Neural cell (in vitro differentiated cells): Measurements from ENCODE around the gene LPAR1. TPM values are rescaled to one million over a fixed set of nuclear protein-coding genes. Genes with fewer than 3 reads are reported as not detected.

ENCODE experiments used
- H2AFZ ChIP-seq: fragments of 200-600, 300-800 bp; sonication (generic), shearing (Covaris generic); 2 replicates; pipeline ENCODE4 v1.6.0; 2014; ENCODE audit warnings: low read depth, mild to moderate bottlenecking, antibody characterized with exemption, low read length, moderate library complexity
- H3F3A ChIP-seq: fragments of 200-600 bp; shearing (Covaris generic); 2 replicates; pipeline ENCODE4 v1.6.1; 2016; ENCODE audit warnings: mild to moderate bottlenecking, moderate library complexity, mixed read lengths, antibody characterized with exemption, low read length; ENCODE audit not compliant: insufficient read depth, poor library complexity, severe bottlenecking
- H3K27ac ChIP-seq: fragments of 200-600, 300-800 bp; sonication (generic), shearing (Covaris generic); 2 replicates; pipeline ENCODE4 v1.5.1; 2014; ENCODE audit warnings: mild to moderate bottlenecking, low read length, moderate library complexity
- H3K27me3 ChIP-seq: fragments of 300-800, 200-600 bp; sonication (generic), shearing (Covaris generic); 2 replicates; pipeline ENCODE4 v1.6.0; 2014; ENCODE audit warnings: mild to moderate bottlenecking, low read depth, low read length, moderate library complexity; ENCODE audit not compliant: insufficient read depth
- H3K36me3 ChIP-seq: fragments of 300-800, 200-600 bp; sonication (generic), shearing (Covaris generic); 2 replicates; pipeline ENCODE4 v1.5.1; 2014; ENCODE audit warnings: mild to moderate bottlenecking, antibody characterized with exemption, low read length, moderate library complexity; ENCODE audit not compliant: insufficient read depth
- H3K4me2 ChIP-seq: fragments of 300-800, 200-600 bp; sonication (generic), shearing (Covaris generic); 2 replicates; pipeline ENCODE4 v1.6.0; 2014; ENCODE audit warnings: mild to moderate bottlenecking, low read length
- H3K4me3 ChIP-seq: fragments of 300-800, 200-600 bp; sonication (generic), shearing (Covaris generic); 2 replicates; pipeline ENCODE4 v1.5.1; 2014; ENCODE audit warnings: mild to moderate bottlenecking, low read length, moderate library complexity
- H3K79me2 ChIP-seq: fragments of 200-600 bp; shearing (Covaris generic); replicated peaks from 2 replicates; pipeline ENCODE4 v1.6.0; 2014; ENCODE audit warnings: mild to moderate bottlenecking, low read length, moderate library complexity; ENCODE audit not compliant: insufficient read depth
- H3K9ac ChIP-seq: fragments of 300-800, 200-600 bp; sonication (generic), shearing (Covaris generic); 2 replicates; pipeline ENCODE4 v1.6.1; 2016; ENCODE audit warnings: mild to moderate bottlenecking, low read length, mixed read lengths
- H3K9me2 ChIP-seq: fragments of 200-600 bp; shearing (Covaris generic); 2 replicates; pipeline ENCODE4 v1.6.1; 2016; ENCODE audit warnings: mild to moderate bottlenecking, low read length, mixed read lengths; ENCODE audit not compliant: insufficient read depth
- H3K9me3 ChIP-seq: fragments of 200-600, 300-800 bp; sonication (generic), shearing (Covaris generic); 2 replicates; pipeline ENCODE4 v1.6.1; 2016; ENCODE audit warnings: mild to moderate bottlenecking, mixed run types, low read length, moderate library complexity, mixed read lengths
- H4K20me1 ChIP-seq: fragments of 200-600 bp; shearing (Covaris generic); 2 replicates; pipeline ENCODE4 v1.6.1; 2016; ENCODE audit warnings: mild to moderate bottlenecking, mixed run types; ENCODE audit not compliant: insufficient read depth
- EP300 ChIP-seq: fragments of 450-650 bp; conservative IDR thresholded peaks from 2 replicates; pipeline ENCODE4 v1.6.1; 2014; ENCODE audit warnings: antibody characterized with exemption, mild to moderate bottlenecking, moderate library complexity; ENCODE audit not compliant: poor library complexity, severe bottlenecking
- EZH2 ChIP-seq: fragments of 200-600, 300-800 bp; shearing (Covaris generic), sonication (generic); IDR thresholded peaks from 2 replicates; pipeline ENCODE4 v1.6.1; 2014; ENCODE audit warnings: antibody characterized with exemption, low read length, borderline replicate concordance, mild to moderate bottlenecking; ENCODE audit not compliant: insufficient read depth, poor library complexity, severe bottlenecking
- MXI1 ChIP-seq: fragments of 450-650 bp; conservative IDR thresholded peaks from 2 replicates; pipeline ENCODE4 v1.6.1; 2014; ENCODE audit warnings: antibody characterized with exemption, mild to moderate bottlenecking; ENCODE audit not compliant: poor library complexity, severe bottlenecking
- POLR2AphosphoS5 ChIP-seq: IDR thresholded peaks from 2 replicates; pipeline ENCODE4 v1.6.1; 2012
- RAD21 ChIP-seq: fragments of 450-650 bp; conservative IDR thresholded peaks from 2 replicates; pipeline ENCODE4 v1.6.1; 2014; ENCODE audit warnings: antibody characterized with exemption, mild to moderate bottlenecking, moderate library complexity
- REST ChIP-seq: IDR thresholded peaks from 2 replicates; pipeline ENCODE4 v1.6.1; 2012; ENCODE audit warnings: borderline replicate concordance
- SMC3 ChIP-seq: fragments of 450-650 bp; conservative IDR thresholded peaks from 2 replicates; pipeline ENCODE4 v1.6.1; 2014; ENCODE audit warnings: antibody characterized with exemption, mild to moderate bottlenecking, moderate library complexity; ENCODE audit not compliant: poor library complexity
- TAF1 ChIP-seq: IDR thresholded peaks from 2 replicates; pipeline ENCODE4 v1.6.1; 2012; ENCODE audit warnings: low read depth
- polyA plus RNA-seq: library from polyadenylated mRNA; depleted of rRNA; stranded (reverse); fragments of >200 nt; gene quantifications from 2 replicates; pipeline ENCODE4 v1.2.3, GENCODE V29; 2014
- TF ChIP-seq, protein P1 (sequence below): fragments of 450-650 bp; IDR thresholded peaks from 2 replicates; pipeline ENCODE4 v1.5.1; 2014; ENCODE audit warnings: antibody characterized with exemption, mild to moderate bottlenecking, moderate library complexity; ENCODE audit not compliant: poor library complexity, severe bottlenecking

LPAR1 gene
- polyA plus RNA-seq, 1 donor from 2014 or later, result 0.54 TPM

DNA sequence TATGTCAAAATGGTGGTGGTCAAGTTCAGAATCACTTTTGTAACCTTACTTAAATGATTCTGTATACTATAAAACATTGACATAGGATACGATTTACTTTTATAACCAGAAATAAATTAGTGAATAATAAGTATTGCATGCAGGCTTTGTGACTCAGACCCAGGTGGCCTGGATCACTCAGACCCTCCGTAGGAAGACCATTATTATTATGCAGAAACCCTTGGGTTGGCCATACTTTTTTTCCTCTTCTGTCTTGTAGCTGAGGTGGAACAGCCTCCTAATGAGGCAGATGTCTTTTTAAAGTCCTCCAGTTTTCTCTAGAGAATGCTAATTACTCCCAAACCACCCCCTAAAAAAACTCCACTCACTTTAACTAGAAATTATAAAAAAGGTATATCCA is 121.9 kb downstream of the LPAR1 start:
- Histone ChIP-seq H3K4me3 (no peak overlapping the region), H3K9me3 (no peaks in the 10 kb centered on the region), H3K27me3 (no peaks in the 10 kb centered on the region), H2AFZ (no peak overlapping the region), H3K27ac (no peak overlapping the region), H4K20me1 (no peaks in the 10 kb centered on the region), H3K36me3 (no peaks in the 10 kb centered on the region), H3K4me2 (no peak overlapping the region), H3K79me2 (no peaks in the 10 kb centered on the region), H3F3A (no peaks in the 10 kb centered on the region), H3K9ac (no peak overlapping the region), H3K9me2 (no peaks in the 10 kb centered on the region)
- no peak for TF ChIP-seq SMC3
- no peak for TF ChIP-seq RAD21
- TF ChIP-seq MXI1, result no peak
- no peak for TF ChIP-seq EP300
- TF ChIP-seq, protein P1, sequence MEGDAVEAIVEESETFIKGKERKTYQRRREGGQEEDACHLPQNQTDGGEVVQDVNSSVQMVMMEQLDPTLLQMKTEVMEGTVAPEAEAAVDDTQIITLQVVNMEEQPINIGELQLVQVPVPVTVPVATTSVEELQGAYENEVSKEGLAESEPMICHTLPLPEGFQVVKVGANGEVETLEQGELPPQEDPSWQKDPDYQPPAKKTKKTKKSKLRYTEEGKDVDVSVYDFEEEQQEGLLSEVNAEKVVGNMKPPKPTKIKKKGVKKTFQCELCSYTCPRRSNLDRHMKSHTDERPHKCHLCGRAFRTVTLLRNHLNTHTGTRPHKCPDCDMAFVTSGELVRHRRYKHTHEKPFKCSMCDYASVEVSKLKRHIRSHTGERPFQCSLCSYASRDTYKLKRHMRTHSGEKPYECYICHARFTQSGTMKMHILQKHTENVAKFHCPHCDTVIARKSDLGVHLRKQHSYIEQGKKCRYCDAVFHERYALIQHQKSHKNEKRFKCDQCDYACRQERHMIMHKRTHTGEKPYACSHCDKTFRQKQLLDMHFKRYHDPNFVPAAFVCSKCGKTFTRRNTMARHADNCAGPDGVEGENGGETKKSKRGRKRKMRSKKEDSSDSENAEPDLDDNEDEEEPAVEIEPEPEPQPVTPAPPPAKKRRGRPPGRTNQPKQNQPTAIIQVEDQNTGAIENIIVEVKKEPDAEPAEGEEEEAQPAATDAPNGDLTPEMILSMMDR, result no peak
- no peak for TF ChIP-seq TAF1
- TF ChIP-seq POLR2AphosphoS5, result no peak
- no peak for TF ChIP-seq REST
- no peak for TF ChIP-seq EZH2

DNA sequence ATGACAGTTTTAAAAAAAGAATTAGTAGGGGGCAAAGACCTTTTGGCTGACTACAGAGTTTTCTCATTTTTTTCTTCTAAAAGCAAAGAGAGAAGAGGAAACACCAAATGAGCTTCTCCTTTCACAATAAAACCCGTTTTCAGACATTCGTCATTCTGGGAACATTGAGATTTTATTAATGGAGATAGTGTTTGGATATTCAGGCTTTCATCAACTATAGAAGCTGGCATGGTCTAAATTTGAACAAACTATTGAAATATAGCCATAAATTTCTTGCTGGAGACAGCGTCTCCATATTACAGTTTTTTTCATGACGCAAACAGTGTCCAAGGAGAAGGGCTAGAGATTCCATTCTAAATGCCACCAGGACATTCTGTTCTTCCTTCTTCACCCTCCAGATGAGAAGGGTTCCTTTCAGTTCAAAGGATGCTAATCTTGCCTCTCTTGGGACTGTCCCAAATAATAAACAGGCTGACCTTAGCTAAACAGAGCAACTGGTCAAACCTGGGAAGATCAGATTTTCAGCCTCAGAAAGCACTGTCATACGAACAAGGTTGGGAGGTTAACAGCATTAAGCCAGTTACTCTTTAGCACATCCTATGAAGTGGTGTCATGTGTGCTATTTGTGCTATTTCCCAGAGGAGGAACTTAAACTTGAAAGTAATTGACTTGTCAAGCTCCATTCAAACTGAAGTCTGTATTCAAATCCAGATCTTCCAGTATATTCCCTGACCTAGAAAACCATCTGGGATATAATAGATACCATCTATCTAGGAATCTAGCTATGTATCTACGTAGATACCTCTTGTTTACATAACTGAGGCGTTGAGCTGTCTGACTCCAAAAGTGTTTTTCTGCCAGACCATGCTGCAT is 125.6 kb downstream of the LPAR1 start:
- H3K79me2 ChIP-seq, result no peaks in the 10 kb centered on the region
- no peaks in the 10 kb centered on the region for H3F3A ChIP-seq
- H3K4me2 ChIP-seq, result no peak overlapping the region
- peak; percentile 20 for TF ChIP-seq EP300
- TF ChIP-seq RAD21, result no peak
- TF ChIP-seq SMC3, result no peak
- no peaks in the 10 kb centered on the region for H3K27me3 ChIP-seq
- H3K36me3 ChIP-seq, result no peaks in the 10 kb centered on the region
- no peaks in the 10 kb centered on the region for H3K9me2 ChIP-seq
- H3K27ac ChIP-seq, result no peak overlapping the region
- H2AFZ ChIP-seq, result no peak overlapping the region
- no peaks in the 10 kb centered on the region for H4K20me1 ChIP-seq
- peaks cover 4% of the 10 kb centered on the region for H3K9me3 ChIP-seq
- no peak overlapping the region for H3K9ac ChIP-seq
- H3K4me3 ChIP-seq, result no peak overlapping the region
